ENCODE data around the gene LEF1. TPM values are rescaled to one million over a fixed set of nuclear protein-coding genes. Genes with fewer than 3 reads are reported as not detected.

LEF1 gene
- total RNA-seq, 3 donors from 2014 or later, result 2.6 to 7.6 (median 7.2) TPM

GRCh38 chr4:108166441-108167315 is 2.1 kb downstream of the LEF1 start:
- DNase-seq (ENCODE audit: low spot score in 2 of 2), result no peak
- Histone ChIP-seq H3K9me3 (no peaks in the 10 kb centered on the region), H3K27me3 (peaks cover 0 to 74% of the 10 kb centered on the region in 2 donors), H3K27ac (peak overlapping the region; percentile 10 to 15), H3K36me3 (no peaks in the 10 kb centered on the region), H3K4me3 (peak overlapping the region; percentile 53 to 76 (median 62)), H3K4me1 (peaks cover 0 to 6% of the 10 kb centered on the region in 2 donors)
- intact Hi-C loops (cut with DNase I; ENCODE audit: low total_unique reads), result no loop called here
- TF ChIP-seq, protein P1, sequence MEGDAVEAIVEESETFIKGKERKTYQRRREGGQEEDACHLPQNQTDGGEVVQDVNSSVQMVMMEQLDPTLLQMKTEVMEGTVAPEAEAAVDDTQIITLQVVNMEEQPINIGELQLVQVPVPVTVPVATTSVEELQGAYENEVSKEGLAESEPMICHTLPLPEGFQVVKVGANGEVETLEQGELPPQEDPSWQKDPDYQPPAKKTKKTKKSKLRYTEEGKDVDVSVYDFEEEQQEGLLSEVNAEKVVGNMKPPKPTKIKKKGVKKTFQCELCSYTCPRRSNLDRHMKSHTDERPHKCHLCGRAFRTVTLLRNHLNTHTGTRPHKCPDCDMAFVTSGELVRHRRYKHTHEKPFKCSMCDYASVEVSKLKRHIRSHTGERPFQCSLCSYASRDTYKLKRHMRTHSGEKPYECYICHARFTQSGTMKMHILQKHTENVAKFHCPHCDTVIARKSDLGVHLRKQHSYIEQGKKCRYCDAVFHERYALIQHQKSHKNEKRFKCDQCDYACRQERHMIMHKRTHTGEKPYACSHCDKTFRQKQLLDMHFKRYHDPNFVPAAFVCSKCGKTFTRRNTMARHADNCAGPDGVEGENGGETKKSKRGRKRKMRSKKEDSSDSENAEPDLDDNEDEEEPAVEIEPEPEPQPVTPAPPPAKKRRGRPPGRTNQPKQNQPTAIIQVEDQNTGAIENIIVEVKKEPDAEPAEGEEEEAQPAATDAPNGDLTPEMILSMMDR (IDR thresholded peaks at IDR 0.05), result no peak
- TF ChIP-seq POLR2AphosphoS5 (IDR thresholded peaks at IDR 0.05) (no peak), POLR2A (IDR thresholded peaks at IDR 0.05) (no peak)

DNA sequence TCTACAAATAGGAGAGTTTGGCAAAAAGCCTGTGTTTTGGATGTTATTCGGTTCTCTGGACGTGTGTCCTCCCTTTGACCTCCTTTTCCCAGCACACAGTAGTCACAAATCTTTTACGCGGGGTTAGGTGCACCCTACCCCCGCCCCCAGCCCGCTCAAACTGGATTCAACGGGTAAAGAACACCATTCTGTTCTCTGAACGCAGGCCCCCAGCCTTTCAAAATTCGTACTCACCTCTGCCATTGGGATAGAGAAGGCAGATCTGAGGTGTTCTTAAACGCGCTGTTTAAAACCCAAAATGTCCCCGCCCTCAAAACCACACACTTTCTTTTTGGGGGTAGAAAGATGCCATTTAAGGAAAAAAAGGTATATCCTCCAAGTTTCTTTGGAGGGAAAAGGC is 2.7 kb downstream of the LEF1 start:
- TF ChIP-seq, protein P1 (IDR thresholded peaks at IDR 0.05), result no peak
- TF ChIP-seq POLR2AphosphoS5 (IDR thresholded peaks at IDR 0.05) (no peak), POLR2A (IDR thresholded peaks at IDR 0.05) (no peak)
- H3K27ac ChIP-seq, result peak overlapping the region; percentile 10 to 15
- peaks cover 0 to 68% of the 10 kb centered on the region in 2 donors for H3K27me3 ChIP-seq
- H3K4me3 ChIP-seq, result peak overlapping the region; percentile 53 to 76 (median 62)
- DNase-seq (ENCODE audit: low spot score in 2 of 2), result no peak
- H3K9me3 ChIP-seq, result no peaks in the 10 kb centered on the region
- H3K36me3 ChIP-seq, result no peaks in the 10 kb centered on the region
- intact Hi-C loops (cut with DNase I; ENCODE audit: low total_unique reads), result no loop called here
- H3K4me1 ChIP-seq, result peaks cover 0 to 6% of the 10 kb centered on the region in 2 donors

- TF ChIP-seq POLR2A (IDR thresholded peaks at IDR 0.05) (no peak), POLR2AphosphoS5 (IDR thresholded peaks at IDR 0.05) (no peak)
- TF ChIP-seq, protein P1 (IDR thresholded peaks at IDR 0.05), result no peak
- H3K4me3 ChIP-seq, result peak overlapping the region in 2 of 3 donors; percentile 62 to 76
- peaks cover 0 to 67% of the 10 kb centered on the region in 2 donors for H3K27me3 ChIP-seq
- H3K27ac ChIP-seq, result no peak overlapping the region
- H3K36me3 ChIP-seq, result no peaks in the 10 kb centered on the region
- no peaks in the 10 kb centered on the region for H3K9me3 ChIP-seq
- intact Hi-C loops (cut with DNase I; ENCODE audit: low total_unique reads), result no loop called here
- no peak for DNase-seq (ENCODE audit: low spot score in 2 of 2)
- H3K4me1 ChIP-seq, result peaks cover 0 to 6% of the 10 kb centered on the region in 2 donors
These were observed 3.1 kb downstream of the LEF1 start for GRCh38 chr4:108165586-108165985.

- H3K4me1 ChIP-seq, result no peaks in the 10 kb centered on the region
- no peak overlapping the region for H3K27ac ChIP-seq
- intact Hi-C loops (cut with DNase I; ENCODE audit: low total_unique reads), result loop anchor here (5.0 kb wide), 1 partner anchor 124 kb away; no protein-coding TSS in a partner anchor
- DNase-seq (ENCODE audit: low spot score in 2 of 2), result no peak
- TF ChIP-seq POLR2AphosphoS5 (IDR thresholded peaks at IDR 0.05), result no peak
- TF ChIP-seq, protein P1 (IDR thresholded peaks at IDR 0.05), result no peak
- TF ChIP-seq POLR2A (IDR thresholded peaks at IDR 0.05), result no peak
- H3K4me3 ChIP-seq, result no peak overlapping the region
- peaks cover 0 to 46% of the 10 kb centered on the region in 2 donors for H3K27me3 ChIP-seq
- H3K36me3 ChIP-seq, result no peaks in the 10 kb centered on the region
- no peaks in the 10 kb centered on the region for H3K9me3 ChIP-seq
These were observed 5.4 kb downstream of the LEF1 start for GRCh38 chr4:108163351-108163750.

DNA sequence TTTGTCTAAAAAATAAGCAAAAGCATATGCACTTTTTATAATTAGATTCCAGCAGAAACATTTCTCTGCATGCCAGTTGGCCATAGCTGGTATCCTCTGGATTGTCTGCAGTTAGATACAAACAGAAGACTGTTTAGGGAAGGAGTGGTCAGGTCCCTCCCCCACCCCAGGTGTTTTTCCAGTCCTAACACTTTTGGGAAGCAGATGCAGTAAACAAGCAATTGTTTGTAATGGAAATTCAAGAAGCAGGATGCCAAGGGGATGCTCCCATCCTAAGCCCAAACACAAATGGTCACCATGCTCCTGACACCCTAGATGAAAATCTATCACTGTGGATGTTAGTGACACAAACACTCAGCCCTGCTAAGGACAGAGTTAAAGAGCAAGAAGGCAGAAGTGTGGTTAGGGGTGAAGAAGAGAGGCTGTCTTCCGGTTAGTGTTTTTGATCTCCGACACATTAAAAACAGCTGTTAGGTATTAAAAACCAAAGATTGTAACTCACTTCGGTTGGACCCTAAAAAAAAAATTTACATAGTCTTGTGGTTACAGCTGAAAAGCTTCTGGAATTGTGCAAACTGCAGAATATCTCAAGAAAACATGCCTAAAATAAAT is 7.9 kb downstream of the LEF1 start:
- H3K27me3 ChIP-seq, result peaks cover 0 to 36% of the 10 kb centered on the region in 2 donors
- H3K27ac ChIP-seq, result no peak overlapping the region

More for the DNA sequence above, 7.9 kb downstream of the LEF1 start:
- Histone ChIP-seq H3K36me3 (no peaks in the 10 kb centered on the region), H3K9me3 (no peaks in the 10 kb centered on the region), H3K4me3 (no peak overlapping the region), H3K4me1 (no peaks in the 10 kb centered on the region)
- TF ChIP-seq, protein P1 (IDR thresholded peaks at IDR 0.05), result no peak
- TF ChIP-seq POLR2A (IDR thresholded peaks at IDR 0.05) (no peak), POLR2AphosphoS5 (IDR thresholded peaks at IDR 0.05) (no peak)
- intact Hi-C loops (cut with DNase I; ENCODE audit: low total_unique reads), result loop anchor here (5.0 kb wide), 1 partner anchor 126 kb away; no protein-coding TSS in a partner anchor
- no peak for DNase-seq (ENCODE audit: low spot score in 2 of 2)
